Keratinocyte (primary cell): Measurements from ENCODE around the gene METTL25B. TPM values are rescaled to one million over a fixed set of nuclear protein-coding genes. Genes with fewer than 3 reads are reported as not detected.

ENCODE experiments used
- DNase-seq: peaks from one replicate; pipeline ENCODE4 v3.0.0-alpha.2; 2011; ENCODE audit warnings: low read depth, missing footprints, low spot score
- FAIRE-seq: peaks from 2 replicates; lab custom pipeline; 2011; peaks lifted over from hg19 to GRCh38; lab: Jason Lieb, UNC
- H2AFZ ChIP-seq: 2 replicates; pipeline ENCODE4 v1.6.0; 2012; ENCODE audit warnings: low read length, control low read depth, inconsistent platforms; ENCODE audit not compliant: control insufficient read depth
- H3K27ac ChIP-seq: 2 replicates; pipeline ENCODE4 v1.5.1; 2011; ENCODE audit warnings: low read length; ENCODE audit not compliant: control insufficient read depth, insufficient read depth
- H3K27me3 ChIP-seq: 3 replicates; pipeline ENCODE4 v1.6.0; 2011; ENCODE audit warnings: low read length; ENCODE audit not compliant: control insufficient read depth, insufficient read depth; ENCODE audit errors: extremely low read depth
- H3K36me3 ChIP-seq, 2 experiments: 2 replicates in 1 of 2; 3 replicates in 1 of 2; pipeline ENCODE4 v1.5.1; 2011; ENCODE audit warnings: low read length in 2 of 2, mild to moderate bottlenecking in 1 of 2; ENCODE audit not compliant: control insufficient read depth in 2 of 2, insufficient read depth in 2 of 2; ENCODE audit errors: extremely low read depth in 1 of 2
- H3K4me1 ChIP-seq: 3 replicates; pipeline ENCODE4 v1.5.1; 2011; ENCODE audit warnings: low read length; ENCODE audit not compliant: control insufficient read depth, insufficient read depth; ENCODE audit errors: extremely low read depth
- H3K4me2 ChIP-seq: 3 replicates; pipeline ENCODE4 v1.6.0; 2011; ENCODE audit warnings: low read depth, low read length; ENCODE audit not compliant: control insufficient read depth, insufficient read depth; ENCODE audit errors: extremely low read depth
- H3K4me3 ChIP-seq, 3 experiments: fragments of 200-600 bp in 1 of 3; sonication (generic) in 1 of 3; 2 replicates in 2 of 3; 3 replicates in 1 of 3; pipeline ENCODE4 v1.5.1; 2011 to 2016; ENCODE audit warnings: low read length in 3 of 3, mild to moderate bottlenecking in 3 of 3, control low read depth in 2 of 3, inconsistent platforms in 1 of 3, low read depth in 1 of 3, mixed read lengths in 1 of 3, mixed run types in 1 of 3, moderate library complexity in 1 of 3; ENCODE audit not compliant: control insufficient read depth in 2 of 3, insufficient read depth in 2 of 3; ENCODE audit errors: extremely low read depth in 1 of 3
- H3K79me2 ChIP-seq: 2 replicates; pipeline ENCODE4 v1.6.0; 2012; ENCODE audit warnings: low read length; ENCODE audit not compliant: control insufficient read depth, insufficient read depth
- H3K9ac ChIP-seq: 3 replicates; pipeline ENCODE4 v1.6.0; 2011; ENCODE audit warnings: low read length; ENCODE audit not compliant: control insufficient read depth, insufficient read depth; ENCODE audit errors: extremely low read depth
- H3K9me1 ChIP-seq: 3 replicates; pipeline ENCODE4 v1.6.0; 2011; ENCODE audit warnings: low read length; ENCODE audit not compliant: control insufficient read depth, insufficient read depth; ENCODE audit errors: extremely low read depth
- H3K9me3 ChIP-seq: 2 replicates; pipeline ENCODE4 v1.5.1; 2012; ENCODE audit warnings: low read depth, low read length; ENCODE audit not compliant: control insufficient read depth
- H4K20me1 ChIP-seq: 3 replicates; pipeline ENCODE4 v1.6.0; 2011; ENCODE audit warnings: low read length; ENCODE audit not compliant: control insufficient read depth, insufficient read depth; ENCODE audit errors: extremely low read depth
- EZH2 ChIP-seq: IDR thresholded peaks from one replicate; pipeline ENCODE4 v1.6.1; 2012; ENCODE audit warnings: inconsistent platforms, mild to moderate bottlenecking, low read length, moderate library complexity
- dilution Hi-C: fragments of 300-500 bp; cut with MboI; formaldehyde crosslinking; loops from one replicate; pipeline ENCODE4 v1.7.0; 2020; ENCODE audit warnings: low sequenced_read_pairs; ENCODE audit not compliant: extremely low pct_ligation_motif_present
- polyA plus RNA-seq, 5 experiments: library from polyadenylated mRNA; depleted of rRNA in 3 of 5; stranded (reverse) in 3 of 5; stranded (forward) in 1 of 5; unstranded in 1 of 5; fragments of >200 nt; gene quantifications; 1 replicate in 1 of 5; 2 replicates in 3 of 5; 3 replicates in 1 of 5; pipeline versions ENCODE4 v1.2.1 to v1.2.3, GENCODE V29; 2011 to 2012; ENCODE audit warnings: missing spikeins in 2 of 5, low read depth in 1 of 5, low replicate concordance in 1 of 5
- TF ChIP-seq, protein P1 (sequence below), 3 experiments: IDR thresholded peaks in 1 of 3; conservative IDR thresholded peaks in 1 of 3; optimal IDR thresholded peaks in 1 of 3; 2 replicates in 2 of 3; 3 replicates in 1 of 3; pipeline versions ENCODE3 to v1.5.1; 2011; ENCODE audit warnings: low read length in 3 of 3, mild to moderate bottlenecking in 3 of 3, moderate library complexity in 2 of 3, control low read depth in 1 of 3, inconsistent platforms in 1 of 3; ENCODE audit not compliant: insufficient read depth in 2 of 3; ENCODE audit errors: extremely low read depth in 1 of 3

The METTL25B gene
- polyA plus RNA-seq, 1 donor (not counting 4 experiments of a cell fraction or from before 2014, with no cell fraction given): 6.0 TPM

GRCh38 chr1:156772728-156773497 lies 44.6 kb downstream of the METTL25B start:
- Histone ChIP-seq H3K9me1 (peaks cover 3% of the 10 kb centered on the region), H4K20me1 (peaks cover 10% of the 10 kb centered on the region), H3K9ac (no peak overlapping the region), H3K36me3 (peaks cover 9 to 10% of the 10 kb centered on the region in 2 experiments), H3K4me1 (peaks cover 14% of the 10 kb centered on the region), H3K9me3 (no peaks in the 10 kb centered on the region), H3K27me3 (no peaks in the 10 kb centered on the region), H2AFZ (no peak overlapping the region), H3K27ac (no peak overlapping the region), H3K79me2 (peaks cover 90% of the 10 kb centered on the region), H3K4me3 (no peak overlapping the region), H3K4me2 (peak overlapping the region; percentile 18)
- no peak for FAIRE-seq
- dilution Hi-C loops: no loop called here
- DNase-seq: no peak
- TF ChIP-seq, protein P1, sequence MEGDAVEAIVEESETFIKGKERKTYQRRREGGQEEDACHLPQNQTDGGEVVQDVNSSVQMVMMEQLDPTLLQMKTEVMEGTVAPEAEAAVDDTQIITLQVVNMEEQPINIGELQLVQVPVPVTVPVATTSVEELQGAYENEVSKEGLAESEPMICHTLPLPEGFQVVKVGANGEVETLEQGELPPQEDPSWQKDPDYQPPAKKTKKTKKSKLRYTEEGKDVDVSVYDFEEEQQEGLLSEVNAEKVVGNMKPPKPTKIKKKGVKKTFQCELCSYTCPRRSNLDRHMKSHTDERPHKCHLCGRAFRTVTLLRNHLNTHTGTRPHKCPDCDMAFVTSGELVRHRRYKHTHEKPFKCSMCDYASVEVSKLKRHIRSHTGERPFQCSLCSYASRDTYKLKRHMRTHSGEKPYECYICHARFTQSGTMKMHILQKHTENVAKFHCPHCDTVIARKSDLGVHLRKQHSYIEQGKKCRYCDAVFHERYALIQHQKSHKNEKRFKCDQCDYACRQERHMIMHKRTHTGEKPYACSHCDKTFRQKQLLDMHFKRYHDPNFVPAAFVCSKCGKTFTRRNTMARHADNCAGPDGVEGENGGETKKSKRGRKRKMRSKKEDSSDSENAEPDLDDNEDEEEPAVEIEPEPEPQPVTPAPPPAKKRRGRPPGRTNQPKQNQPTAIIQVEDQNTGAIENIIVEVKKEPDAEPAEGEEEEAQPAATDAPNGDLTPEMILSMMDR (optimal IDR thresholded peaks at IDR 0.05 in 1 of 3, IDR thresholded peaks at IDR 0.05 in 1 of 3, conservative IDR thresholded peaks at IDR 0.05 in 1 of 3; ENCODE audit: extremely low read depth in 1 of 3, insufficient read depth in 2 of 3, low read length in 3 of 3): no peak
- no peak for TF ChIP-seq EZH2

DNA sequence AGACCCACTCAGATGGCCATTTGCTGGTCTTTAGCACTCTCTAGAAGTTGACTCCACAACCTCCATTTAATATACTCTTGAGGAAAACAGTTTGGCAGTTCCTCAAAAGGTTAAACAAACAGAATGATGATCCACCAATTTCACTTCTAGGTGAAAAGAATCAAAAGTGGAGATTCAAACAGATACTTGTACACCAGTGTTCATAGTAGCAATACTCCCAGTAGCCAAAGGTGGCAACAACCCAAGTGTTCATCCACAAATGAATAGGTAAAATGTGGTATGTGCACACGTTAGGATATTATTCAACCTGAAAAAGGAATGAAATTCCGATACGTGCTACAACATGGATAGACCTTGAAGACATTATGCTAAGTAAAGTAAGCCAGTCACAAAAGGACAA lies 45.3 kb downstream of the METTL25B start:
- TF ChIP-seq, protein P1 (optimal IDR thresholded peaks at IDR 0.05 in 1 of 3, IDR thresholded peaks at IDR 0.05 in 1 of 3, conservative IDR thresholded peaks at IDR 0.05 in 1 of 3; ENCODE audit: extremely low read depth in 1 of 3, insufficient read depth in 2 of 3, low read length in 3 of 3): peak in 1 of 3 experiments; percentile 21
- no peak for TF ChIP-seq EZH2
- Histone ChIP-seq H3K79me2 (peaks cover 90% of the 10 kb centered on the region), H3K9me1 (peaks cover 3% of the 10 kb centered on the region), H3K4me3 (no peak overlapping the region), H3K4me2 (no peak overlapping the region), H3K27ac (no peak overlapping the region), H3K36me3 (peaks cover 9 to 10% of the 10 kb centered on the region in 2 experiments), H3K4me1 (peaks cover 13% of the 10 kb centered on the region), H4K20me1 (peaks cover 10% of the 10 kb centered on the region), H3K9me3 (no peaks in the 10 kb centered on the region), H3K9ac (no peak overlapping the region), H3K27me3 (no peaks in the 10 kb centered on the region), H2AFZ (no peak overlapping the region)
- dilution Hi-C loops: no loop called here
- DNase-seq (no peak), FAIRE-seq (no peak)
